DMS53 treated with DMSO at 0.1 percent for 48 hours (cell line): ENCODE results near the gene ANO4.
"Not testable (repeated sequence)": the region's sequence is repeated elsewhere in the genome, so short reads cannot be mapped to it uniquely, and the experiment has no call there.

Experiments
- DNase-seq: peaks from one replicate; lab custom pipeline; 2025; ENCODE audit not compliant: unreplicated experiment; lab: John Stamatoyannopoulos, UW

The ANO4 gene

GRCh38 chr12:101078536-101079285 is 284.1 kb downstream of the ANO4 start:
- no peak for DNase-seq

GRCh38 chr12:101082706-101083105 is 288.1 kb downstream of the ANO4 start:
- DNase-seq: no peak

- no peak for DNase-seq
These were observed 292.0 kb downstream of the ANO4 start for GRCh38 chr12:101086490-101087135.

GRCh38 chr12:101087920-101088319 is 293.3 kb downstream of the ANO4 start:
- DNase-seq: peak; percentile 61

- no peak for DNase-seq
These were observed 294.7 kb downstream of the ANO4 start for GRCh38 chr12:101089271-101089670.

- not testable (repeated sequence) for DNase-seq
These were observed 295.6 kb downstream of the ANO4 start for GRCh38 chr12:101090222-101090621.

- peak; percentile 92 for DNase-seq
These were observed 303.4 kb downstream of the ANO4 start for GRCh38 chr12:101097829-101098580.

- DNase-seq: no peak
These were observed 312.6 kb downstream of the ANO4 start for GRCh38 chr12:101107032-101107763.

GRCh38 chr12:101108130-101108529 is 313.6 kb downstream of the ANO4 start:
- peak; percentile 17 for DNase-seq

- no peak for DNase-seq
These were observed 316.3 kb downstream of the ANO4 start for GRCh38 chr12:101110866-101111265.

GRCh38 chr12:101111441-101111840 is 316.9 kb downstream of the ANO4 start:
- DNase-seq: no peak

- DNase-seq: no peak
These were observed 320.8 kb downstream of the ANO4 start for GRCh38 chr12:101115326-101115725.

GRCh38 chr12:101116911-101117310 is 322.3 kb downstream of the ANO4 start:
- DNase-seq: peak; percentile 14

- DNase-seq: no peak
These were observed 323.3 kb downstream of the ANO4 start for GRCh38 chr12:101117842-101118241.

GRCh38 chr12:101127521-101128219 is 333.1 kb downstream of the ANO4 start:
- no peak for DNase-seq

GRCh38 chr12:101145777-101146431 is 351.3 kb downstream of the ANO4 start:
- not testable (repeated sequence) for DNase-seq

- DNase-seq: no peak
These were observed 370.7 kb downstream of the ANO4 start for GRCh38 chr12:101165319-101165718.

GRCh38 chr12:101166866-101167265 is 372.3 kb downstream of the ANO4 start:
- no peak for DNase-seq

GRCh38 chr12:101168001-101168400 is 373.4 kb downstream of the ANO4 start:
- DNase-seq: no peak

- DNase-seq: no peak
These were observed 377.7 kb downstream of the ANO4 start for GRCh38 chr12:101172316-101172715.
